Transverse colon (tissue), 4 donors: ENCODE data around the gene FAM8A1. TPM values are rescaled to one million over a fixed set of nuclear protein-coding genes. Genes with fewer than 3 reads are reported as not detected.

ENCODE experiments used
- DNase-seq: peaks from one replicate; pipeline ENCODE4 v3.0.0-alpha.2; 2019
- H3K27ac ChIP-seq, 4 donors: fragments of 200-600 bp; sonication (generic); 2 replicates each; pipeline ENCODE4 v1.5.1; 2016 to 2018; ENCODE audit warnings: inconsistent platforms in 4 of 4
- H3K27me3 ChIP-seq: fragments of 200-600 bp; sonication (generic); 2 replicates; pipeline ENCODE4 v1.5.1; 2017; ENCODE audit warnings: inconsistent platforms
- H3K36me3 ChIP-seq, 4 donors: fragments of 200-600 bp; sonication (generic); 2 replicates each; pipeline ENCODE4 v1.5.1; 2017 to 2019; ENCODE audit warnings: inconsistent platforms in 4 of 4
- H3K4me1 ChIP-seq, 4 donors: fragments of 200-600 bp; sonication (generic); 2 replicates each; pipeline ENCODE4 v1.5.1; 2017 to 2020; ENCODE audit warnings: inconsistent platforms in 4 of 4
- H3K4me3 ChIP-seq, 4 donors: fragments of 200-600 bp; sonication (generic); 1 replicate in 1 of 4; 2 replicates in 3 of 4; pipeline versions ENCODE4 v1.5.1 to v1.6.1; 2017 to 2019; ENCODE audit warnings: inconsistent platforms in 4 of 4
- H3K9me3 ChIP-seq, 2 donors: fragments of 200-600 bp; sonication (generic); 2 replicates each; pipeline ENCODE4 v1.5.1; 2017 to 2019; ENCODE audit warnings: inconsistent platforms in 2 of 2
- EP300 ChIP-seq: sonication (generic); formaldehyde crosslinking; IDR thresholded peaks from one replicate; pipeline ENCODE4 v1.6.1; 2017; ENCODE audit warnings: antibody characterized with exemption, low read depth
- POLR2A ChIP-seq: fragments of 450-650 bp; IDR thresholded peaks from one replicate; pipeline ENCODE4 v1.6.1; 2016; ENCODE audit warnings: antibody characterized with exemption, mild to moderate bottlenecking, moderate library complexity
- POLR2AphosphoS5 ChIP-seq, 3 donors: sonication (generic); formaldehyde crosslinking; IDR thresholded peaks; one replicate each; pipeline ENCODE4 v1.6.1; 2016; ENCODE audit warnings: antibody characterized with exemption in 3 of 3
- WGBS, 2 donors: methylation state at CpG; one replicate each; pipeline ENCODE4 v1.1.5; 2018; ENCODE audit warnings: low coverage in 1 of 2; 5-methylcytosine and 5-hydroxymethylcytosine counted together
- in situ Hi-C, 4 donors: fragments of 200-750 bp; cut with MboI; loops; one replicate each; pipeline versions ENCODE4 v1.15.0 to v1.15.1; 2017; ENCODE audit warnings: low sequenced_read_pairs in 3 of 4, low pct_ligation_motif_present in 1 of 4, low pct_unique_long_range_greater_than_20kb in 1 of 4
- intact Hi-C: fragments of 100-400 bp; cut with DNase I; formaldehyde crosslinking; loops from one replicate; pipeline ENCODE4 v1.15.1; 2023; ENCODE audit warnings: low total_unique reads
- total RNA-seq, 4 donors: library from RNA; depleted of rRNA; stranded (reverse); fragments of >200 nt; gene quantifications; one replicate each; pipeline ENCODE4 v1.1.0, GENCODE V29; 2016
- TF ChIP-seq, protein P1 (sequence below), 5 experiments: fragments of 200-600 bp in 3 of 5; fragments of 450-650 bp in 2 of 5; sonication (generic) in 3 of 5; IDR thresholded peaks; 1 replicate in 2 of 5; 2 replicates in 3 of 5; pipeline ENCODE4 v1.5.1; 2016 to 2017; ENCODE audit warnings: antibody characterized with exemption in 5 of 5, inconsistent platforms in 3 of 5, mild to moderate bottlenecking in 2 of 5, moderate library complexity in 1 of 5

The FAM8A1 gene
- total RNA-seq, 4 donors from 2014 or later, result 8.8 to 60.8 (median 49.9) TPM

DNA sequence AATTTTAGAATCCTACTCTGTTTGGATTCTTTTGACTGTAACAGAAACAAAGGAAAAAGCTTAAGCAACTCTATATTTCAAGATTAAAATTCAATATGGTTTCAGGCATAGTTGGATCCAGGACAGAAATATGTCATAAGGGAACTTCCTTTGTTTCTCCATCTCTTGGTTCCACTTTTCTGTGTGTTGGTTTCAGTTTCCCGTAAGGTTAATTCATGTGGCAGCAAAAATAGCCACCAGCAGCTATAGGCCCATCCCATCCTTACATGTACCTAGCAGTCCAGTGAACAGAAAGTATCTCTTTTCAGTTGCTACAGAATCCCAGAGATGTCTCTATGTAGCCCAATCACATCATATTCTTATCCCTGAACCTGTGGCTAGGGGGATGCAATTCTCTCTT, 8.8 kb upstream of the FAM8A1 start:
- H3K27ac ChIP-seq, result no peak overlapping the region
- no peaks in the 10 kb centered on the region for H3K27me3 ChIP-seq
- no peaks in the 10 kb centered on the region for H3K9me3 ChIP-seq
- intact Hi-C loops (no loop called here), in situ Hi-C loops (loop anchor here (10.0 to 25.0 kb wide), 6 partner anchors 204 to 546 kb away; partner anchors contain the start of genes NHLRC1 (in 1 of the 4) and RBM24 (in 1 of the 4))
- H3K36me3 ChIP-seq, result no peaks in the 10 kb centered on the region
- WGBS, 2 donors, result 56 to 83% methylated on average over 1 of the region's 1 CpG
- H3K4me3 ChIP-seq, result no peak overlapping the region
- TF ChIP-seq POLR2AphosphoS5 (IDR thresholded peaks at IDR 0.05) (no peak), POLR2A (no peak), EP300 (no peak)
- peaks cover 0 to 23% (median 10%) of the 10 kb centered on the region in 4 donors for H3K4me1 ChIP-seq
- DNase-seq, result no peak

DNA sequence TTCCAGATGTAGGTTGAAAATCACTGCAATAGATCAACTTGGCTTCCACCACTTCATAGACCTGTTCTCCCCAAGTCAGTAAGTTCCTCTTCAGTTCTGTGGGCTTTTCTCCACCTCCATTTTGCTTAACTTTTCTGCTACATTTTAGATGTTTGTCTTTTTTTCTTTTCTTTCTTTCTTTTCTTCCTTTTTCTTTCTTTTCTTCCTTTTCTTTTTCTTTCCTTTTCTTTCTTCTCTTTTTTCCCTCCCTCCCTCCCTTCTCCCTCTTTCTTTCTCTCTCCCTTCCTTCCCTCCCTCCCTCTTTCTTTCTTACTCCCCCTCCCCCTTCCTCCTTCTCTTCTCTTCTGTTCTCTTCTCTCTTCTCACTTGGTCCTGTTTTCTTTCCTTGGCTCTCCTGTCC, 6.9 kb upstream of the FAM8A1 start:
- intact Hi-C loops, result no loop called here
- H3K27ac ChIP-seq, result no peak overlapping the region
- H3K27me3 ChIP-seq, result no peaks in the 10 kb centered on the region
- no peak overlapping the region for H3K4me3 ChIP-seq
- no peak for DNase-seq
- in situ Hi-C loops, result loop anchor here (10.0 to 25.0 kb wide), 6 partner anchors 202 to 544 kb away; partner anchors contain the start of genes NHLRC1 (in 1 of the 4) and RBM24 (in 1 of the 4)
- H3K4me1 ChIP-seq, result peaks cover 0 to 20% (median 6%) of the 10 kb centered on the region in 4 donors
- TF ChIP-seq EP300 (no peak), POLR2A (no peak), POLR2AphosphoS5 (IDR thresholded peaks at IDR 0.05) (no peak)
- TF ChIP-seq, protein P1, sequence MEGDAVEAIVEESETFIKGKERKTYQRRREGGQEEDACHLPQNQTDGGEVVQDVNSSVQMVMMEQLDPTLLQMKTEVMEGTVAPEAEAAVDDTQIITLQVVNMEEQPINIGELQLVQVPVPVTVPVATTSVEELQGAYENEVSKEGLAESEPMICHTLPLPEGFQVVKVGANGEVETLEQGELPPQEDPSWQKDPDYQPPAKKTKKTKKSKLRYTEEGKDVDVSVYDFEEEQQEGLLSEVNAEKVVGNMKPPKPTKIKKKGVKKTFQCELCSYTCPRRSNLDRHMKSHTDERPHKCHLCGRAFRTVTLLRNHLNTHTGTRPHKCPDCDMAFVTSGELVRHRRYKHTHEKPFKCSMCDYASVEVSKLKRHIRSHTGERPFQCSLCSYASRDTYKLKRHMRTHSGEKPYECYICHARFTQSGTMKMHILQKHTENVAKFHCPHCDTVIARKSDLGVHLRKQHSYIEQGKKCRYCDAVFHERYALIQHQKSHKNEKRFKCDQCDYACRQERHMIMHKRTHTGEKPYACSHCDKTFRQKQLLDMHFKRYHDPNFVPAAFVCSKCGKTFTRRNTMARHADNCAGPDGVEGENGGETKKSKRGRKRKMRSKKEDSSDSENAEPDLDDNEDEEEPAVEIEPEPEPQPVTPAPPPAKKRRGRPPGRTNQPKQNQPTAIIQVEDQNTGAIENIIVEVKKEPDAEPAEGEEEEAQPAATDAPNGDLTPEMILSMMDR (IDR thresholded peaks at IDR 0.05), result no peak
- H3K9me3 ChIP-seq, result no peaks in the 10 kb centered on the region
- H3K36me3 ChIP-seq, result no peaks in the 10 kb centered on the region

DNA sequence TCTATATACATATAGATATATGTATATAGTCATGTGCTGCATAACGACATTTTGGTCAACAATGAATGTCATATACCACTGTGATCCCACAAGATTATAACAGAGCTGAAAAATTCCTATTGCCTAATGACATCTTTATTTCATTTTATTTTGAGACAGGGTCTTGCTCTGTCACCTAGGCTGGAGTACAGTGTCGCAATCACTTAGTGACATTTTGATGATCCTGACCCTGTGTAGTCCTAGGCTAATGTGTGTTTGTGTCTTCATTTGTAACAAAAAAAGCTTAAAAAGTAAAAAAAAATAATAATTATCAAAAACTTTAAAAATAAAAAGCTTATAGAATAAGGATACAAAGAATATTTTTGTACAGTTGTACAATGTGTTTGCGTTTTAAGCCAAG, 4.0 kb upstream of the FAM8A1 start:
- Histone ChIP-seq H3K9me3 (no peaks in the 10 kb centered on the region), H3K4me1 (peaks cover 0 to 13% (median 2%) of the 10 kb centered on the region in 4 donors), H3K27me3 (no peaks in the 10 kb centered on the region), H3K36me3 (no peaks in the 10 kb centered on the region), H3K4me3 (no peak overlapping the region), H3K27ac (no peak overlapping the region)
- intact Hi-C loops (no loop called here), in situ Hi-C loops (loop anchor here (10.0 to 25.0 kb wide), 6 partner anchors 199 to 541 kb away; partner anchors contain the start of genes NHLRC1 (in 1 of the 4) and RBM24 (in 1 of the 4))
- 88 to 95% methylated on average over 3 of the region's 3 CpGs for WGBS, 2 donors
- no peak for DNase-seq
- TF ChIP-seq POLR2AphosphoS5 (IDR thresholded peaks at IDR 0.05) (no peak), EP300 (no peak), POLR2A (no peak)
- TF ChIP-seq, protein P1 (IDR thresholded peaks at IDR 0.05), result no peak

DNA sequence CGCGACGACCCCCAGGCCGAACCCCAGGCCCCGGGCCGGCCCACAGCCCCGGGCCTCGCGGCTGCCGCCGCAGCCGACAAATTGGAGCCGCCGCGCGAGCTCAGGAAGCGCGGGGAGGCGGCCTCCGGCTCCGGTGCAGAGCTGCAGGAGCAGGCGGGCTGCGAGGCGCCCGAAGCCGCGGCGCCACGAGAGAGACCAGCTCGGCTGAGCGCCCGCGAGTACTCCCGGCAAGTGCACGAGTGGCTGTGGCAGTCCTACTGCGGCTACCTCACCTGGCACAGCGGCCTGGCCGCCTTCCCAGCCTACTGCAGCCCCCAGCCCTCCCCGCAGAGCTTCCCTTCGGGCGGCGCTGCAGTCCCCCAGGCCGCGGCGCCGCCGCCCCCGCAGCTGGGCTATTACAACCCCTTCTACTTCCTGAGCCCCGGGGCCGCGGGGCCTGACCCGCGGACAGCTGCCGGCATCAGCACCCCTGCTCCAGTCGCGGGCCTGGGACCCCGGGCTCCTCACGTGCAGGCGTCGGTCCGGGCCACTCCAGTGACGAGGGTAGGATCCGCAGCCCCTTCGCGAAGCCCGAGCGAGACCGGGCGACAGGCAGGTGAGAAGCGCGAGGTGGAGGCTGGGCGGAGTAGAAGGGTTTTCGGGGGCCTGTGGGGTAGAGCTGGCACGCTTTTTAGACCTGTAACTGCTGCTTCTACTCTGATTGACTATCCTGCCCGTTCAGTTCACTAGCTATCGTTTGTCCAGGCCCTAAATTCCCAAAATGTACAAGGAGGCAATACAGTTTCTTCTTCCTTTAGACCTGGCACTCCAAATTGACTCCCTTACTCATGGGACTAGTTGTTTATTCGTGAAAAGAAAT, 654 bp downstream of the FAM8A1 start:
- 0 to 6% methylated on average over 3 to 45 of the region's 77 CpGs for WGBS, 2 donors

More for the DNA sequence above, 654 bp downstream of the FAM8A1 start:
- intact Hi-C loops, result no loop called here
- peak overlapping the region; percentile 98 to 99 (median 98) for H3K27ac ChIP-seq
- TF ChIP-seq POLR2AphosphoS5 (IDR thresholded peaks at IDR 0.05) (no peak), EP300 (no peak), POLR2A (peak; percentile 9)
- TF ChIP-seq, protein P1 (IDR thresholded peaks at IDR 0.05), result no peak
- peaks cover 0 to 10% (median 5%) of the 10 kb centered on the region in 4 donors for H3K36me3 ChIP-seq
- peak; percentile 47 for DNase-seq
- in situ Hi-C loops, result no loop called here
- no peaks in the 10 kb centered on the region for H3K9me3 ChIP-seq
- H3K27me3 ChIP-seq, result no peaks in the 10 kb centered on the region
- H3K4me1 ChIP-seq, result peaks cover 4 to 47% (median 15%) of the 10 kb centered on the region in 4 donors
- H3K4me3 ChIP-seq, result peak overlapping the region; percentile 84 to 96 (median 92)
